HUES64 (cell line): ENCODE data around the gene TXNDC11.

ENCODE experiments used
- H3K27ac ChIP-seq: 2 replicates; pipeline ENCODE4 v1.7.0; 2013; ENCODE audit warnings: low read depth, low read length, inconsistent platforms
- H3K27me3 ChIP-seq: 2 replicates; pipeline ENCODE4 v1.6.1; 2013; ENCODE audit warnings: mild to moderate bottlenecking, low read length; ENCODE audit not compliant: insufficient read depth
- H3K36me3 ChIP-seq: 2 replicates; pipeline ENCODE4 v1.6.1; 2013; ENCODE audit warnings: mild to moderate bottlenecking, low read length; ENCODE audit not compliant: insufficient read depth
- H3K4me1 ChIP-seq: 2 replicates; pipeline ENCODE4 v1.6.1; 2013; ENCODE audit warnings: mild to moderate bottlenecking, low read length, moderate library complexity; ENCODE audit not compliant: insufficient read depth
- H3K4me3 ChIP-seq: 2 replicates; pipeline ENCODE4 v1.5.1; 2013; ENCODE audit warnings: mild to moderate bottlenecking, low read length, moderate library complexity
- H3K9ac ChIP-seq: 2 replicates; pipeline ENCODE4 v1.6.1; 2013; ENCODE audit warnings: mild to moderate bottlenecking, low read depth, low read length
- H3K9me3 ChIP-seq: 2 replicates; pipeline ENCODE4 v1.6.1; 2013; ENCODE audit warnings: low read depth, low read length; ENCODE audit not compliant: insufficient read depth
- WGBS: fragments of 150-250, 120-280 bp; methylation state at CpG from one replicate; pipeline ENCODE4 v1.1.7; 2013; ENCODE audit warnings: missing lambda C conversion rate; 5-methylcytosine and 5-hydroxymethylcytosine counted together

The TXNDC11 gene

DNA sequence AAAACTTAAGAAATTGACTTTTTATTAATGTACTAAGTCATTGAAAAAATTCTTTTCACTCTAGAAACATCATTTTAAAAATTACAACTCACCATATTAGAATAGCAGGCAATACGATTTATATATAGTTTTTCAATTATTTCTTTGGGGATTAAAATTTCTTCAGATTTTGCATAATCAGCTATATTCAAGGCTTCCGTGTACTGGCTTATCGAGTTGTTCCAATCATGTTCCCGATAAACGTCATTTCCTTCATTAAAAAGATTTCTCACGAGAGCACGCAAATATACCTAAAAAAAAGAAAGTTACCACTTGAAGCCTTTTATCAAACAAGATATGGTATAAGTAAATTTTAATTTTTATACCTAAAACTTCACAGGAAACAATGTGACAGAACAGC is 36.4 kb upstream of the TXNDC11 start:
- no peak overlapping the region for H3K27ac ChIP-seq
- no peaks in the 10 kb centered on the region for H3K9me3 ChIP-seq
- H3K27me3 ChIP-seq, result no peaks in the 10 kb centered on the region
- peaks cover 53% of the 10 kb centered on the region for H3K36me3 ChIP-seq
- no peak overlapping the region for H3K4me3 ChIP-seq
- WGBS, result 95% methylated on average over 6 of the region's 7 CpGs
- H3K4me1 ChIP-seq, result no peaks in the 10 kb centered on the region
- no peak overlapping the region for H3K9ac ChIP-seq

DNA sequence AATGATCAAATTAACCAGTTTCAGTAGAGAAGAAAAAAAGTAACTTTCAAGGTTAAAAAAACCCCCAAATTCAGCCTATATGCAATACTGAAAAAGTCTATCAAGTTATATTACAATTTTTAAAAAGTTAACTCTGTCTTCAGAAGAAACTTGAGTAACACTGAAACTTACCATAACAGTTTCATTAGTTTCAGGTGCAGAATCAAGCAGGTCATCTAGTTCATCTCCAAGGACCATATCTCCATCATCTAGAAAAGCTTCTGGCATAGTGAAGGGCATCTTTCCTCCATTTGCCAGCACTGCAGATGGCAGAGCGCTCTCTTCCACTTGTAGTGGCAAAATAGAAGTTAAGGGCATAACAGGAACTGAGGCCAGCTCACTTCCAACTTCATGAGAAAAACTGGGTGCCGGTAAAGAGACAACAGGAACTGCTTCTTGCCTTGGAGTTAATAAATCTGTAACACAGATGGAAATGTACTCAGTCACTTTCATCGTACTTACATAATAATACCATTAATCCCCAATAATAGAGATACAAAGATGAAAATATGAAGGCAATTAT is 31.5 kb upstream of the TXNDC11 start:
- WGBS, result 100% methylated on average over 2 of the region's 3 CpGs
- Histone ChIP-seq H3K9ac (no peak overlapping the region), H3K4me1 (no peaks in the 10 kb centered on the region), H3K27ac (no peak overlapping the region), H3K4me3 (no peak overlapping the region), H3K27me3 (no peaks in the 10 kb centered on the region), H3K9me3 (no peaks in the 10 kb centered on the region), H3K36me3 (peaks cover 78% of the 10 kb centered on the region)

DNA sequence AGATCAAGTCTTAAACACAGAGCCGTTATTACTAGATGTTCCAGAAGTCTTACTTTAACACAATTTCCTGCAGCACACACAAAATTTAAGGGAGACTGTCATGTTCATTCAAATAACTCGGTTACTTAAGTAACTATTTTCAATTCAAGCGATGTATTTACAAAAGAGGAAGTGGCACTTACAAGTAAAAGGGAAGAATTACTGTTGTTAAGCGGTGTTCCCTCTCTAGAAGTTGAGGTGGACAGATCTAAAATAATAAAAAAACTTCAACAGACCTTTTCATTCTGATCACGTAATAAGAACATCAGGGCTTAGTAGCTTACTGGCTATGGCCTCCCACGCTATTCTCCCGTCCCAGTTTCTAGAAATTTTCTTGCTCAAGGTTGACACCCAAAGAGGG is 26.2 kb upstream of the TXNDC11 start:
- 97% methylated on average over 6 of the region's 7 CpGs for WGBS

DNA sequence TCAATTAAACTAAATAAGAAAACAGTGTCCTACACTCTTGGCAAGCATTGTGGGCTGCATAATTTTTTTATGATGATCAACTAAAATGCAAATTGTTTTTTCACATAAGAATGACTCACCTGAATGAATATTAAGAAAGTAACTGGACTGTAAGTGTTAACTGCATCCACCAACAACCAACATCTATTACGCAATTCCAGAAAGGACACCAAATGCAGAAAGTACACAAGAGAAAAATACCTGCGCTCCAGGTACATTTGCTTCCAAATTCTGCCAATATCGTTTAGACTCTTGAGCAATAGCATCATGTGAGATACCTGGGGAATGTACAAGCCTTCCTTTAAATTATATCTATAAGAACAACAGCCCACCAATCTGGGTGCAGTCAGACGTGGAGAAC is 19.8 kb upstream of the TXNDC11 start:
- no peak overlapping the region for H3K27ac ChIP-seq
- H3K27me3 ChIP-seq, result no peaks in the 10 kb centered on the region
- WGBS, result 90% methylated on average over 4 of the region's 4 CpGs
- H3K36me3 ChIP-seq, result peaks cover 89% of the 10 kb centered on the region
- no peaks in the 10 kb centered on the region for H3K4me1 ChIP-seq
- H3K4me3 ChIP-seq, result no peak overlapping the region
- no peaks in the 10 kb centered on the region for H3K9me3 ChIP-seq
- H3K9ac ChIP-seq, result no peak overlapping the region

More for the DNA sequence above, 26.2 kb upstream of the TXNDC11 start:
- H3K27ac ChIP-seq, result no peak overlapping the region
- no peaks in the 10 kb centered on the region for H3K27me3 ChIP-seq
- H3K4me1 ChIP-seq, result no peaks in the 10 kb centered on the region
- no peak overlapping the region for H3K4me3 ChIP-seq
- no peak overlapping the region for H3K9ac ChIP-seq
- H3K9me3 ChIP-seq, result no peaks in the 10 kb centered on the region
- H3K36me3 ChIP-seq, result peaks cover 88% of the 10 kb centered on the region

DNA sequence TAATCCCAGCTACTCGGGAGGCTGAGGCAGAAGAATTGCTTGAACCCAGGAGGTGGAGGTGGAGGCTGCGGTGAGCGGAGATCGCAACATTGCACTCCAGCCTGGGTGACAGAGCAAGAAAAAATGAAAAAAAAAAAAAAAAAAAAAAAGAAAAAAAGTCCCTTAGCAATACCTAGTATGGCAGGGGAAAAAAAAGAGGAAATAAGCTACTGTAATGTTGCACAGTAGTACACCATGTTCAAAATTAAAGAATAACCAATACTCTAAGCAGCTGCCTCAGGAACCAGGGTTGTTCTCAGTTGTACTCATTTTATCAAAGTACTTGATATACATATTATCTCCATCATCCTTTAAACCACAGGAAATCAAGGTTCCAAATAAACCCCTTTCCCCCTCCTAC is 17.3 kb upstream of the TXNDC11 start:
- Histone ChIP-seq H3K36me3 (peaks cover 85% of the 10 kb centered on the region), H3K27me3 (no peaks in the 10 kb centered on the region)

DNA sequence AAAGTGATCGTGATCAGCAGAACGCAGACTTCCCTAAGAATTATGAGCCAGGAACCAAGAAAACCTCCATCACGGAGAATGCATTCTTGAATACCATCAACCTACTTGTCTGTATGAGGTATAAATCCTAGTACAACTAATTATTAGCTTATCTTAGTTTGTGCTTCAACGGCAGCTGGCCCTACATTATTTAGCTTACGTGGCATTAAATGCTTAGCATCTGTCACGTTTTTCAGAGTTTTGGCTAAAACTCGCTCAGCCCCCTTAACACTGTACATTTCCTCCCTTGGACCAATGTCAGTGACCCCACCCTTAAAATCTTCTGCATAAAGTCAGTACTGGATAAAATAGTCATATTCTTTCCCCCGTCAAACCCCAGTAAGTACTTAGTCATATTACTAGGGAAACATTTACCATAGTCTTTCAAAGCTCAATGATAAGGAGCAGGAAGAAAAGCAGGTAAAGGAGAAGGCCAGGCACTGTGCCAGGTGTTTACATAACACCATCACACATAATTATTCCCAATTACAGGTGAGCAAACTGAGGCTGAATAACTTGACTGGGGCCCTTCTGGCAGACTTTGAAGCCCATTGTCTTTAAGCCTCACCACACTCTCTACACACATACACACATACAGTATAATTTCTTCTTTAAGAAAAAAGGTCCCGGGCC is 16.6 kb upstream of the TXNDC11 start:
- H3K27ac ChIP-seq, result no peak overlapping the region
- H3K36me3 ChIP-seq, result peaks cover 81% of the 10 kb centered on the region
- H3K9ac ChIP-seq, result no peak overlapping the region
- H3K27me3 ChIP-seq, result no peaks in the 10 kb centered on the region
- no peak overlapping the region for H3K4me3 ChIP-seq
- WGBS, result 98% methylated on average over 9 of the region's 9 CpGs
- no peaks in the 10 kb centered on the region for H3K9me3 ChIP-seq
- H3K4me1 ChIP-seq, result no peaks in the 10 kb centered on the region

More for the DNA sequence above, 17.3 kb upstream of the TXNDC11 start:
- no peak overlapping the region for H3K4me3 ChIP-seq
- H3K27ac ChIP-seq, result no peak overlapping the region
- H3K9ac ChIP-seq, result no peak overlapping the region
- 94% methylated on average over 4 of the region's 4 CpGs for WGBS
- H3K9me3 ChIP-seq, result no peaks in the 10 kb centered on the region
- H3K4me1 ChIP-seq, result no peaks in the 10 kb centered on the region

DNA sequence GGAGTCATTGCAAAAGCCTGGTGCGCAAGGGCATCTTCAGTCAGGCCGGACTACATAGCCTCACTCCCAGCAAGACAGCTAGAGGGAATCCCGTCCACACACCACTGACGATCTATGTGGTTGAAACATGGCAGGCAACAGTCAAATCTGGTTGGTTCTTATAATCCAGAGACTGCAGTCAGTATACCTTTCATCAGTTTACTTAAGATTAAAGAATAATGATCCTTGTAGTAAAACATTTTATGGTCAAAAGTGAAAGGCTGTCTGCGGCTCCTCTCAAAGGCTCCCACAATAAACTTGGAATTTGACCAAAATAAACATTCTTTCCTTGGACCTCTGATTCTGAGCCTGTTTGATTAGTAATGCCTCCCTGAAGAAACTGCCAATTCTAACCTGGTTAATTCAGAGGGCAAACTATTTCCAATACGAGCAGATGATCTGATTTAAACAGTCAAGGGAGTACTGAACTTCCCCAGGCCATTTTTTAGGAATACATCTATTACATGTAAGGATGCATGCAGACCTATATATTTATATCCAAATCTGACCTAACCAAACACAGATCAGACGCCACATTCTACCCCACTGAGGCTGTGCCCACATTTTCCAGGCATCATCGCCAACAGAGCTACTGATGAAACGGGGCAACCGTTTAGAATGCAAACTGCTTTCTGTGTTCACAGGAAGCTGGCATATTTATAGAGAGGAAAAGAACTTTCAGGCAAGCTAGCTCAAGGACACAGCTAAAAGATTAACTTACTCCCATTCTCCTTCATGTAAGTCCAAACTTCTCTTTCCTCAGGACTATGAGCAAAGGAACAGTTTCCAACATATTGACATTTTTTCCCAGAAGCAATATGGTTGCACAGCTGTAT is 15.3 kb upstream of the TXNDC11 start:
- Histone ChIP-seq H3K27me3 (no peaks in the 10 kb centered on the region), H3K27ac (no peak overlapping the region), H3K4me1 (no peaks in the 10 kb centered on the region), H3K9ac (no peak overlapping the region), H3K4me3 (no peak overlapping the region), H3K36me3 (peaks cover 88% of the 10 kb centered on the region), H3K9me3 (no peaks in the 10 kb centered on the region)
- WGBS, result 94% methylated on average over 10 of the region's 10 CpGs

DNA sequence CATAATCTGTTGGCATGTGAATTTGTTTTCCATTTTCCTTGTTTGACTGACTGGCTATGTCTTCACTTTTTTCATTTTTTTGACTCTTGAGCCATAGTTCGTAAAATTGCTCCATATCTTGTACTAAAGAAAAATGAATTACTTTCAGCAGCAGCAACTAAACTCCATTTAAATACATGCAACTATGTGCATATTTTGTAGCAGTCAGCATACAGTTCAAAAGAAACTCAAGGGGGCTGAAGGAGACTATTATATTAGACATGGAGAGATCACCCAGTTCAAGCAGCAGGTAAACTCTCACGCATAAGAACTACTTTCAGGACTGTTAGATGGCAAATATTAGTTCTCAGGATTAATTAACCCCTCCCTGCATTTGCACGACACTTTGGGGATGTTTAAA is 13.6 kb upstream of the TXNDC11 start:
- no peaks in the 10 kb centered on the region for H3K9me3 ChIP-seq
- H3K36me3 ChIP-seq, result peaks cover 87% of the 10 kb centered on the region
- no peaks in the 10 kb centered on the region for H3K4me1 ChIP-seq
- no peaks in the 10 kb centered on the region for H3K27me3 ChIP-seq
- no peak overlapping the region for H3K4me3 ChIP-seq
- WGBS, result 95% methylated on average over 3 of the region's 3 CpGs
- no peak overlapping the region for H3K27ac ChIP-seq
- no peak overlapping the region for H3K9ac ChIP-seq

DNA sequence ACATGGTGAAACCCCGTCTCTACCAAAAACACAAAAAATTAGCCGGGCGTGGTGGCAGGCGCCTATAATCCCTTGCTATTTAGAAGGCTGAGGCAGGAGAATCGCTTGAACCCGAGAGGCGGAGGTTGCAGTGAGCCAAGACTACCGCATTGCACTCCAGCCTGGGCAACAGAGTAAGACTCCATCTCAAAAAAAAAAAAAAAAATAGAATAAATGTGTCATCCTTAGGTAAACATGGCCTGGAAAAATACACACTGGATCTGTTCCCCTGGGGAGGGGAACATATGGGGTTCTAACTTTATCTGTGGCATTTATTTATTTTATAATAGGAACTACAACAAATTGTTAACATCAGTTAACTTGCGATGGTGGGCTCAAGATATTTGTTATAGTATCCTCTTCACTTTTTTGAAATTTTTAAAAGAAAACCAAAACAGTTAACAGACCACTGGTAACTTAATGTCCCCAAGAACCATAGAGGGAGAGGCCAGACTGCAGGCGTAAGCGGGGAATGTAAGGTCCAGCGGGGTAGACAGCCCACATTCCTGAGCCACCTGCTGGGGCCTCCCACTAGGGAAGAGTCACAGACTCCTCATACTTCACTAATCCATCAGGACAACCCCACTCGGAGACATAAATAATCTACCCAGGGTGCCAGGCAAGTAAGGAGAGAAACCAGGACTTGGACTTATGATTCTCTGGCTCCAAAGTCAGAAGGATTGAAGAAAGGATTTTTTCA is 12.5 kb upstream of the TXNDC11 start:
- peaks cover 87% of the 10 kb centered on the region for H3K36me3 ChIP-seq
- WGBS, result 96% methylated on average over 13 of the region's 13 CpGs

DNA sequence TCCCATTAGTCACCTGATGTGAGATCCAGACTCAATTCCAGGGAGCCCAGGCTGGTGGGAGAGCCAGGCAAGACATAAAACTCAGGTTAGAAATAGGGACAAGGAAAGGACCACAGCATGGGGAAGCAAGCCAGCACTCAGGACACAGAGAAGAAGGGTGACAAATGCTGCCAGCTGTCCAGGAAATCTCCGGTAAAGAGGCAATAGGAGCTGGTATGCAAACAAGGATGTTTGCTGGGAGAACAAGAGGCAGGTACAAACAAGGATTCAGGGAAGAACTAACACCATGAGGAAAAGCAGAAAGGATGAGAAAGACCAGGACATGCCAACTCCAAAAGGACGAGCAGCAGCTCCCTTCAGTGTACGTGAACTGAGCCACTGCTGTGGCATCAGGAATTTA is 10.2 kb upstream of the TXNDC11 start:
- no peak overlapping the region for H3K9ac ChIP-seq
- no peak overlapping the region for H3K4me3 ChIP-seq
- no peak overlapping the region for H3K27ac ChIP-seq
- peaks cover 75% of the 10 kb centered on the region for H3K36me3 ChIP-seq
- WGBS, result 93% methylated on average over 3 of the region's 3 CpGs
- H3K27me3 ChIP-seq, result no peaks in the 10 kb centered on the region
- H3K9me3 ChIP-seq, result no peaks in the 10 kb centered on the region
- H3K4me1 ChIP-seq, result no peaks in the 10 kb centered on the region

More for the DNA sequence above, 12.5 kb upstream of the TXNDC11 start:
- Histone ChIP-seq H3K27me3 (no peaks in the 10 kb centered on the region), H3K9ac (no peak overlapping the region), H3K4me1 (no peaks in the 10 kb centered on the region), H3K4me3 (no peak overlapping the region), H3K27ac (no peak overlapping the region), H3K9me3 (no peaks in the 10 kb centered on the region)

DNA sequence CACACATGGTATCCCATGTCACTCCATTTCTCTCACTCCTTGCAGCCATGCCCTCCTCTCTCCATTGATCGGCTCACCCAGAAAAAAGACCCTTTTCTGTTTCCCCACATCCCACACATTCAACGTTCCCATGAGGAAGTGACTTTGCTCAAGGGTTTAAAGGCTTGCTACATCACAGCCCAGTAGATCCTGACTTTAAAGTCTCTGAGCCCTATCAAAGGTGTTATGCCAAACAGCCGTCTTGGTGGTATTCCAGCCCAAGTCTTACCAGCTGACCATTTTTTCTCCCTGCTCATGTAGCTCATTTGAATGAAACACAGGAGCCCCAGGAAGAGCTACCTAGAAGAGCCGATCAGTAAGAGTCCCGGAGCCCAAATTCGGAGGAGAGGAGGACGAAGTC is 7.4 kb upstream of the TXNDC11 start:
- 94% methylated on average over 7 of the region's 7 CpGs for WGBS
- Histone ChIP-seq H3K4me1 (no peaks in the 10 kb centered on the region), H3K9ac (no peak overlapping the region), H3K4me3 (no peak overlapping the region), H3K36me3 (peaks cover 50% of the 10 kb centered on the region), H3K9me3 (no peaks in the 10 kb centered on the region), H3K27me3 (no peaks in the 10 kb centered on the region), H3K27ac (no peak overlapping the region)
